Fibroblast of the aortic adventitia (primary cell): ENCODE measurements around the gene KLF7. TPM values are rescaled to one million over a fixed set of nuclear protein-coding genes. Genes with fewer than 3 reads are reported as not detected.

Experiments used
- DNase-seq: peaks from one replicate; pipeline ENCODE4 v3.0.0-alpha.2; 2010; ENCODE audit warnings: low read depth
- H3K4me3 ChIP-seq: 2 replicates; pipeline ENCODE4 v1.5.1; 2011; ENCODE audit warnings: low read depth, mild to moderate bottlenecking, control low read depth, low read length, moderate library complexity
- total RNA-seq: library from RNA; depleted of rRNA; stranded (reverse); fragments of >200 nt; gene quantifications from 2 replicates; pipeline ENCODE4 v1.2.3, GENCODE V29; 2012; ENCODE audit warnings: low replicate concordance
- TF ChIP-seq, protein P1 (sequence below): IDR thresholded peaks from 2 replicates; pipeline ENCODE4 v1.5.1; 2011; ENCODE audit warnings: mild to moderate bottlenecking, low read length, control low read depth, inconsistent platforms; ENCODE audit not compliant: insufficient read depth

KLF7 gene
- total RNA-seq, 1 donor = 38.5 TPM

DNA sequence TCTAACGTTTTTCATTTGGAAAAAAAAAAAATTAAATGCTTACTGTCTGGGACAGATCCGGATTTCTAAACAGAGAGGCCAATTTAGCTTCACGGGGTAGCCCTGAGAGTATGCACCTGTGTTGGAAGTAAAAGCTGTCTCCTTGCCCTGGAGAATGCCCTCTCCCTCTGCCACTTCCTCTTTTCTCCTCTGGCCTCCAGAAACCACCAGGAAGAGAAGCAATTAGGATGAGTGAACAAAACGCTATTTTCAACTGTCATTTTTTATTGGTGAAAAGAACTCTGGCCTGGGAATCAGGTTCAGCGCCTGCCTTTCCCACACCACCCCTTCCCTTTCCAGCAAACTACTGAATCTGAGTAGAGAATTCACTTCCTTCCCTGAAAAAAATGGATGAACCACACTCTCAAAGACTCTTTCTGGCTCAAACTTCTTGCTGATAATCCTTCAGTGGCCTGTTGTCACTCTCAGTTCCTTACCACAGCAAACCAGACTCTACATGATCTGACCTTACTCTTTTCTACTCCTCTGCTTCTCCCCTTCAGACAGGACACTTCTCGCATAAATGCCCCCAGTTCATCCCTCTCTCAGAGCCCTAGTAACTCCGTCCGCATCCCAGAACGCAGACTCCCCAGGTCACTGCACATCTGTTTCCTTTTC, 29.8 kb downstream of the KLF7 start:
- no peak for DNase-seq
- no peak overlapping the region for H3K4me3 ChIP-seq
- TF ChIP-seq, protein P1, sequence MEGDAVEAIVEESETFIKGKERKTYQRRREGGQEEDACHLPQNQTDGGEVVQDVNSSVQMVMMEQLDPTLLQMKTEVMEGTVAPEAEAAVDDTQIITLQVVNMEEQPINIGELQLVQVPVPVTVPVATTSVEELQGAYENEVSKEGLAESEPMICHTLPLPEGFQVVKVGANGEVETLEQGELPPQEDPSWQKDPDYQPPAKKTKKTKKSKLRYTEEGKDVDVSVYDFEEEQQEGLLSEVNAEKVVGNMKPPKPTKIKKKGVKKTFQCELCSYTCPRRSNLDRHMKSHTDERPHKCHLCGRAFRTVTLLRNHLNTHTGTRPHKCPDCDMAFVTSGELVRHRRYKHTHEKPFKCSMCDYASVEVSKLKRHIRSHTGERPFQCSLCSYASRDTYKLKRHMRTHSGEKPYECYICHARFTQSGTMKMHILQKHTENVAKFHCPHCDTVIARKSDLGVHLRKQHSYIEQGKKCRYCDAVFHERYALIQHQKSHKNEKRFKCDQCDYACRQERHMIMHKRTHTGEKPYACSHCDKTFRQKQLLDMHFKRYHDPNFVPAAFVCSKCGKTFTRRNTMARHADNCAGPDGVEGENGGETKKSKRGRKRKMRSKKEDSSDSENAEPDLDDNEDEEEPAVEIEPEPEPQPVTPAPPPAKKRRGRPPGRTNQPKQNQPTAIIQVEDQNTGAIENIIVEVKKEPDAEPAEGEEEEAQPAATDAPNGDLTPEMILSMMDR = no peak

DNA sequence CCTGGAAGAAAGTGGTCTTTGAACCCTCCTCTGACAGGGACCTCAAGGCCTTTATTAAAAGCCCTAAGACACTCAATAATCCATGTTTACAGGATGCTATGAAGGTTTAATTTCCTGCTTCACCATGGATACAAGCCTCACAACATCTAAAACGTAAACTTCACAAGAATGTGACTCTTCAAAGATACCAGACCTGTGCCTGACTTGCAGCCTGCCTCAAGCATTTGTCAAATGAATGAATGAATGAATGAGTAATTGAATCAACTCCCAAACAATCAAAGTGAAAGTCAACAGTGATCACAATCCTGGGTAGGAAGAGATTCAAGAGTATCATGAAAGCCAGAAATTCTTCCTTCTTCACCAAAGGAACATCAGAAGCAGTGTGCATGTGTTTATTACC, 30.4 kb downstream of the KLF7 start:
- peak; percentile 24 for DNase-seq
- no peak overlapping the region for H3K4me3 ChIP-seq
- TF ChIP-seq, protein P1 = no peak

DNA sequence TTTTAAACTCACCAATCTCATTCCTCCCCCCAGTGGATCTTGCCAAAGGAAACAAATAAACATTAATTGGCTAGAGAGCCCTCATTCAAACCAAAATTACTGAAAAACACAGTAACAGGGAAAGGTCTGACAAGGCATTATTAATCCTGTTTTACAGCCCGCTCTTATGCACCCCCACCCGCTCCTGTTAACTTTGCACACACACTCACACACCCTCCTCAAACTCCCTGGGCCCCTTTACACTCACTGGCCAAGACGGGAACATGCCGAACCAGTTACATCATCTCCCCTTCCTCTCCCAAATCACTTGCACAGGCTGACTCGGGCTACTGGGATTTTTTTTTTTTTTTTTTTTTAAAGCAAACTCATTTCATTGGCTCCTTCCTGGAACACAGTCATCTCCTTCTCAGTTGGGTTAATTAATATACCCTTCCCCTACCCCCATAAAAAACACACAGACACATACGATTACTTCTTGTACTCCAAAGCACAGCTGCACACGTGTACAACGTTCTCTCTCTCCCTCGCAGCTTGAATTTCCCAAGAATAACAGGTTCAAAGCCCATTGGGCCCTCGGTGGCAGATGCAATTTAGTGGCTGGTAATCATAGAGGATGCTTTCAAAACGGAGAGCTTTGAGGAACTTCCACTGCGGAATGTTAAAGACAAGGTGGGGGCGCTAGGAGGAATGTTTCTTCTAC, 31.8 kb downstream of the KLF7 start:
- H3K4me3 ChIP-seq = peak overlapping the region; percentile 9
- TF ChIP-seq, protein P1 = no peak
- DNase-seq = peak; percentile 92

DNA sequence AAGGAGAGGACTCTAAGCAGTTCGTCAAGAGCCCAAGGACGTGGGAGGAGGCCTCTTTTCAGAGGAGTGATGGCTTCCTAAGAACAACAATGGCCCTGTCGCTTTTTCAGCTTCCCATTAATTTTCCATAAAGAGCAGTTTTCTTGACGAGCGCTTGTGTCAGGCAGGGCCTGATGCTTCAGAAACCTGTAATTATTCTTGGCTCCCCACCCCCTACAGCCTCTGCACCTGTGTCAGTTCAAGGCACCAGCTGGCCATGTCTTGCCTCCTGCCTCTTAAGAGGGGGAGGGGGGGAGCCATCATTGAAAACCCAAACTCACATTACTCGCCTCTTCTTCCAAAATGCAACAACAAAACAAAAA, 32.3 kb downstream of the KLF7 start:
- TF ChIP-seq, protein P1 = no peak
- no peak for DNase-seq
- H3K4me3 ChIP-seq = no peak overlapping the region

DNA sequence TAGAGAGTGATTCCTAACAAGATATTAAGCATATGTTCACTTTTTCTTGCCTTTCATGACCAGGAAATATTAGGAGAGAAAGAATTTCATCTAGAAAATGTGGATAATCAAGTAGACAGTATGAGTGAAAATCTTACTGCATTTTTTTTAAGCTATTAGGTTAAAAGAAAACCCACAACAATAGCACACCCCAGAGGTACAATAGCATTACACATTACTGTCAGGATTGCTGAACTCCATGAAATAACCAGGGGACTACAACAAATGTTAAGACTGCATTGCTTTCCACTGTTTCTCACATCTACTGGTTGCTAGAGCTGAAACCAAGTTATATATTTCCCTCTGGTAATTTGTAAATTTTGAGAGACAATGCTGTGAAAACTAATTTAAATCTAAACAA, 33.7 kb downstream of the KLF7 start:
- DNase-seq = peak; percentile 44

DNA sequence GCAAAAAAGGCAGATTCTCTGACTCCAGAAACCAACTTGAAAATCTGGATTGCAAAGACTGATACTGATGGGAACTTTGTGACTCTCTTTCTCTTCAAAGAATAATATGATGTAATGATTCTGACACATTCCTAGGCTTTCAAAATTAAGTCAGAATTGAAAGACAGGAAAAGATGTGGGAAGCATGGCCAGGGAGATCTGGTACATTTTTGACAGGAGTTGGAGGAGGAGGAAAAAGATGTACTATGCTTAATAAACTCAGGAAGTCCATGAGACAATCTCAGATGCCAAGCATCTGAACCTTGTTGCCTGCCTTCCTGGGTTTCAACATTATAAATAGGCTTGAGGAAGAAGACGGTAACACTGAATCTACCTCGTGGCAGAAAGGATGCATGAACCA, 34.2 kb downstream of the KLF7 start:
- no peak for DNase-seq
- H3K4me3 ChIP-seq = no peak overlapping the region
- TF ChIP-seq, protein P1 = no peak

More for the DNA sequence above, 33.7 kb downstream of the KLF7 start:
- no peak overlapping the region for H3K4me3 ChIP-seq
- TF ChIP-seq, protein P1 = no peak
